Choroid plexus epithelial cell (primary cell): Measurements from ENCODE around the gene DGKG.

ENCODE experiments used
- DNase-seq: peaks from one replicate; pipeline ENCODE4 v3.0.0-alpha.2; 2010; ENCODE audit warnings: low read depth
- H3K4me3 ChIP-seq: 2 replicates; pipeline ENCODE4 v1.5.1; 2011; ENCODE audit warnings: low read depth, mild to moderate bottlenecking, control low read depth, low read length, moderate library complexity
- CTCF ChIP-seq: conservative IDR thresholded peaks from 2 replicates; pipeline ENCODE4 v1.5.1; 2011; ENCODE audit warnings: low read depth, mild to moderate bottlenecking, control low read depth, inconsistent platforms, low read length, moderate library complexity

The DGKG gene

GRCh38 chr3:186165331-186165730 is 196.7 kb downstream of the DGKG start:
- DNase-seq, result no peak
- no peak for TF ChIP-seq CTCF
- no peak overlapping the region for H3K4me3 ChIP-seq

- no peak for DNase-seq
- H3K4me3 ChIP-seq, result no peak overlapping the region
- TF ChIP-seq CTCF, result no peak
Measured at GRCh38 chr3:186164696-186165095, 197.3 kb downstream of the DGKG start.

GRCh38 chr3:186162221-186162620 is 199.8 kb downstream of the DGKG start:
- DNase-seq, result peak; percentile 13
- no peak for TF ChIP-seq CTCF
- H3K4me3 ChIP-seq, result no peak overlapping the region

- DNase-seq, result no peak
- no peak overlapping the region for H3K4me3 ChIP-seq
- no peak for TF ChIP-seq CTCF
Measured at GRCh38 chr3:186160691-186161243, 201.3 kb downstream of the DGKG start.

GRCh38 chr3:186154641-186155040 is 207.4 kb downstream of the DGKG start:
- TF ChIP-seq CTCF, result no peak
- no peak overlapping the region for H3K4me3 ChIP-seq
- DNase-seq, result no peak

- no peak for DNase-seq
- TF ChIP-seq CTCF, result no peak
- no peak overlapping the region for H3K4me3 ChIP-seq
Measured at GRCh38 chr3:186152889-186153292, 209.1 kb downstream of the DGKG start.

- DNase-seq, result no peak
- no peak for TF ChIP-seq CTCF
- H3K4me3 ChIP-seq, result no peak overlapping the region
Measured at GRCh38 chr3:186152361-186152798, 209.7 kb downstream of the DGKG start.
